ENCODE measurements around the gene GNPTAB.
"Not testable (repeated sequence)": the region's sequence is repeated elsewhere in the genome, so short reads cannot be mapped to it uniquely, and the experiment has no call there.

The GNPTAB gene

DNA sequence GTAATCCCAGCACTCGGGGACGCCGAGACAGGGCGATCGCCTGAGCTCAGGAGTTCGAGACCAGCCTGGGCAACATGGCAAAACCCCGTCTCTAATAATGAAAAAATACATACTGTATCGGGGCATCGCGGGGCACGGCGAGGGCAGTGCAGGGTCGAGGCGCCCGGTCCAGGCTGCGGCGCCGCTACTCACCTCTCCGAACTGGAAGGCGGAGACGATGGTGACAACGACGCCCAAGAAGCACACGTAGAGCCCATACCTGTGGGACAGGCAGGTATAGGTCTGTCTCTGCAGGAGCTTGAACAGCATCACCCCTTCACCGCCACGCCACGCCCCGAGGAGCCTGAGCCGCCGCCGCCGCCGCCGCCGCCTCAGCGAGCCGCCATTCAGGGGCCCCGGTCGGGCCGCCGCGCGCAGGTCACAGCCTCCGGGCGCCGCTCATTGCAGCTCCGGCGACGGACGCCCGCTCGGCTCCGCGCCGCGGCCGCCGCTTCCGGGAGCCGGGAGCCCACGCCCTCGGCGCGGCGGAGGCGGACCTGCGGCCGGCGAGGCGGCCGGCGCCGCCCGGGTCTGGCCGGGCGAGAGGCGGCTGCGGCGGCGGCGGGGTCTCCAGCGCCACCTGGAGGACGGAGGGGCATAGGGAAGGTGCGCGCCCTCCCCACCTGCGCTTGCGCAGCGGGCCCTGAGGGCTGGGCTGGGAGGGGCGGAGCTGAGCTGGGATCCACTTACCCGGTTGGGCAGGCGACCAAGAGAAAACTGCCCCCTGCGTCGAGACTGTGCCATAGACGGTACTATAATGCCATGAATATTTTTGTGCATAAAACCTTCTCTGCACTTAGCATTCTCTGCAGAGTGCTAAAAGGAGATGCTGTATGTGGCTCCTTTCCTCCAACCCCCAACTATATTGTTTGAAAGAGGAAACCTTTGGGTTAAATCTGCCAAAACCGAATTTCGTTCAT, at the start of gene GNPTAB:
GNPTAB (minus strand) TSS at position 593 of the 959 bp plus-strand sequence; CDS start at position 309, 284 bp downstream.
- DNase-seq (ENCODE audit: low read depth), result peak; percentile 94

DNA sequence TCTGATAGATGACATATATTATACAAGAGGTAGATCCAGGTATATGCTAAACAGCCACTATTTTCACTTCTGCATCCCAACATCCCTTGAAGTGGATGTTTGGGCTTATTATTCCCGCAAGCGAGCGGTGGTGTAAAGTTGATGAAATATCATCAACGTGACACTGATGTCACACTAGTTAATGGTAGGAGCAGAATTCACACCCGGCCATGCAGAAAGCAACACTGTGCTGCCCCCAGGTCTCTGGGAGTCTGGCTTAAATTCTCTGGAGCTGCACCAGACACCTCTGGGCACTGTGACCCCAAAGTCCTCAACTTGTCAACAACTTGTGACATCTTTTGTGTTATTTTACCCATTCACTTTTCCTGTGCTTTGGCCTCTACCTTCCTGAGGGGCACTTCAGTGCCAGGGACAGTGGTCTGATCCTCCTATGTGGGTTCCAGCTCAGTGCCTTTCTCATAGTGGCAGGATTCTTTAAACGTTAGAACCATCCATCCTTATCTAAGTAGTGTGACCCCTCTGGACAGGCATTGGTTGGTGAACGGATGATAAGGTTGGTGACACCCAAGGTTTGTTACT, 47.6 kb upstream of the GNPTAB start:
- DNase-seq (ENCODE audit: low read depth), result peak; percentile 23

DNA sequence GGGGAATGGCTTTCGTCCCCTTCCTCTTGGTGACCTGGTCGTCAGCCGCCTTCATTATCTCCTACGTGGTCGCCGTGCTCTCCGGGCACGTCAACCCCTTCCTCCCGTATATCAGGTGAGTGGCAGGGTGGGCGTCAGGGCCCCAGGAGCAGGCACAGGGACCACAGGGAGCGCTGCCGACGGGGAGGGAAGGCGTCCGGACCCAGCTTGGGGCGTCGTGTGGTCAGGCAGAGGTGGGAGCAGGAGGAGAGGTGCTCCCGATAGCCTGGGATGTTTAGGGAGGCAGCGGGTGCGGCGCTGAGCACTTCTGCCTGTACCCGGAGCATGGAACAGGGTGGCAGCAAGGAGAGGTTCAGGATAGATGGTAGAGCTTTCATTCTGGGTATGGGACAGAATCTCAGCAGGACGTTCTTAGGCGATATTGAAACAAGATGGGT, 47.1 kb upstream of the GNPTAB start:
- DNase-seq (ENCODE audit: low read depth), result peak; percentile 56

DNA sequence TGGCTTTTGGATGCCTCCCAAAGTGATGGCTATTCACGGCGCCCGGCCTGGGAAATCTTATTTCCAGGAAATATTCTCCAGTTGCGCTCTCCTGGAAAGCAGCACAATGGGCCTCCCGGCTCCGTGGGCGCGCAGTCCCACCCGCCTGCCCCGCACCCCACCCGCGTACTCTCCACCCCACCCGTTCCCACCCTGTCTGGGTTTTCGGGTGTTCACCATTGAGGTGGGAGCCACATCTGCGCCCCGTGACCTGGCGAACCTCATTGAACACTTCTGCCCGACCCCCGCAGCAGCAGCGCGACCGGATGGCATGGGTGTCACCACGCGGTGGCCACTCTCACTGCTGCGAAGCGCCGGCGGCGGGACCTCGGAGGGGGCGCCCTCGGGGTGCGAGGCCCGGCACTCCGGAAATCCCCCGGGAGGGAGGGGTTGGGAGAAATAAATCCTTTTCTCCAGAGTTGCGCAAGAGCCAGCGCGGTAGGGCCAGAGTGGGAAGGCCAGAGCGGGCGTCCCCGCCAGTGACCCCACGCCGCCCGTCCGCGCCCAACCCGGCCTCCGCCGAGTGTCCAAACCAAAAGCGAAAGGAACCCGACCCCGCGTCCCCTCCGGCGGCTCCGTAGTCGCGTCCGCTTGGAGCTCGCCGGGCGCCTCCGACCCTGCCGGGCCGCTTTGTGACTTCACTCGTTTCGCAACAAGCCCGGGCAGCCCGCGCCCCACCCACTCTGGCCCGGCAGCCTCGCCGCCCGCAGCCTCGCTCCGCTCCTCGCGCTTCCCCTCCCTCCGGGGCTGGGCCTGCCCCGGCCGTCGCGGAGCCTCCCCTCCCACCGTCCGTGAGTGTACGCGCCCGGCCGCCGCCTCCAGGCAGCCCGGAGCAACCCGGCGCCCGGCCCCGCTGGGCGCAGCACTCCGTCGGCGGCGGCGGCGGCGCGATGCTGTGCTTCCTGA, 46.4 kb upstream of the GNPTAB start, which contains the start of gene DRAM1:
DRAM1 (plus strand) TSS at position 720 of the 945 bp plus-strand sequence; CDS start at position 930, 210 bp downstream.
- peak; percentile 93 for DNase-seq (ENCODE audit: low read depth)

DNA sequence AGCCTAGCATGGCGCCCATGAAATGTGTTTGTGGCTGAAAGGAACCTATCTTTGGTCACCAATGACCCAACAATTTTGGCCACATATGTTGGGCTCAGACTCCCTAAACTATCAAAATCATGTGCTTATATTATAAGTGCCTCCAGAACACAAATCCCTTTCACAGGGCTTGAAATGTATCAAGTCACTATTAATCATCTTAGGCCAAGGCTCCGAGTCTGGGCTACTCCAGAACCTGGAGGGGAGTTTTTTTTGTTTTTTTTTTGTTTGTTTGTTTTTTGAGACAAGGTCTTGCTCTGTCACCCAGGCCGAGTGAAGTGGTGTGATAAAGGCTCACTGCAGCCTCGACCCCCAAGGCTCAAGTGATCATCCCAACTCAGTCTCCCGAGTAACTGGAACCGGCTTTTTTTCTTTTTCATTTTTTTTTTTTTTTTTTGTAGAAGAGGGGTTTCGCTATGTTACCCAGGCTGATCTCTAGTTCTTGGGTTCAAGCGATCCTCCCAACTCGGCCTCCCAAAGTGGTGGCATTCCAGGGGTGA, 45.6 kb upstream of the GNPTAB start:
- DNase-seq (ENCODE audit: low read depth), result peak; percentile 67

DNA sequence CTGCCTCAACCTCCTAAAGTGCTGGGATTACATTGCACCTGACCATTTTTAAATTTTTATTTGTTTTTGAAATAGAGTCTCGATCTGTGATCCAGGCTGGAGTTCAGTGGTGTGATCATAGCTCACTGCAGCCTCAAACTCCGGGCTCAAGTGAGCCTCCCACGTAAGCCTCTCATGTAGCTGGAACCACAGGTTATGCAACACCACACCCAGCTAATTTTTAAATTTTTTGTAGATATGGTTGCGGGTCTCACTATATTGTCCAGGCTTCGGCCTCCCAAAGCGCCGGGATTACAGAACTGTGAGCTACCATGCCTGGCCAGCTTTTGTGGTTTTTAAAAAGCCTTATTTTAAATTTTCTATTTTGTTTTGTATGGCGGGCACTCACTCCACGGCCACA, 44.4 kb upstream of the GNPTAB start:
- no peak for DNase-seq (ENCODE audit: low read depth)

DNA sequence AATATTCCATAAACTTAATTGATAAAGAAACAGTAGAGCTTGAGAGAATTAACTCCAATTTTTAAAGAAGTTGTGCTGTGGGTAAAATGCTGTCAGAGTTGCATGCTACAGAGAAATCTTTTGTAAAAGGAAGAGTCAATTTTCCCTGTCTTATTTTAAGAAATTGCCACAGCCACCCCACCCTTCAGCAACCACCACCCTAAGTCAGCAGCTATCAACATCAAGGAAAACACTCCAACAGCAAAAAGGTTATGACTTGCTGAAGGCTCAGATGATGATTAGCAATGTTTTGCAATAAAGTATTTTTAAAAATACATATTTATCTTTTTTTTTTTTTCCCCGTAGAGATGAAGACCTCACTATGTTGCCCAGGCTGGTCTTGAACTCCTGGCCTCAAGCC, 40.2 kb upstream of the GNPTAB start:
- no peak for DNase-seq (ENCODE audit: low read depth)

DNA sequence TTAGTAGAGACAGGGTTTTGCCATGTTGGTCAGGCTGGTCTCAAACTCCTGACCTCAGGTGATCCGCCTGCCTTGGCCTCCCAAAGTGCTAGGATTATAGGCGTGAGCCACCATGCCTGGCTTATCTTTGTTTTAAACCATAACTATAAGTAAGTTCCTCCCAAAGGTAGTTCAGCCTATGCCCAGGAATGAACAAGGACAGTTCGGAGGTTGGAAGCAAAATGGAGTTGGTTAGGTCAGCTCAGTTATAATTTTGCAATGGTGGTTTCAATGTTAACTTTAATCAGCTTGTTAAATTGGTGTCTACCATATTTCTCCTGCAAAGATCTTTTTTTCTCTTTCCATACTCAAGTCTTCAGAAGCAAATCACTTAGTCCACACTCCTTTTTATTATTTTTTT, 36.9 kb upstream of the GNPTAB start:
- not testable (repeated sequence) for DNase-seq (ENCODE audit: low read depth)

DNA sequence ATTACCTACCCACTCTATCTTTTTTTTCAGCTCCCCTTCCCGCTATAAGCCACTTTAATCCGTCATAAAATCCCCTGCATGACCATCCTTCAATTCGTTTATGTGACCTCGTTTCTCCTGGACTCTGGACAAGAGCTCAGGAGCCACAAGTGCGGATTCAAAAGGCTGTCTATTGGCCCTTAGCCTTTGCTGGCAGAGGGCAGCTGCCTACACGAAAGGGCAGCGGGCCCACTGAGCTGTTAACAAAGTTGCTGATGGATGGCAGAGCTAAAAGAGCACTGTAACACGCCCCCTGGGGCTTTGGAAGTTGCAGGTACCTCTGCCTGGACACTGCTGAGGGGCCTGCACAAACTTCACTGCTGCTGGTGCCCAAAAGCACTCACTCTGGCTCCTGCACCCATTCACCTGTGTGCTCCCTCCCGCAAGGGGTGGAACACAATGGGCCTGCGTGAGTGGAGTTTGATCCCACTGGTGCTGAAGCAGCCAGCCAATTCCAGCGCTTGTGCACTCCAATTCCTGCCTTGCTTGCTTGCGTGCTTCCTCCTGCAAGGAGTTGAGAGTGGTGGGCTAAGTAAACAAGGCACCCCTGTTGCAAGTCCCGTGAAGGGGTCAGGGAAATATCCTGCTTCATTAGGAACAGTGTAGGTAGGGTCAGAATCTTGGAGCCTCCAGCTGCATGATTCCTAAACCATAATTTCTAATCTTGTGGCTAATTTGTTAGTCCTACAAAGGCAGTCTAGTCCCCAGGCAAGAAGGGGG, 36.0 kb upstream of the GNPTAB start:
- DNase-seq (ENCODE audit: low read depth), result no peak

DNA sequence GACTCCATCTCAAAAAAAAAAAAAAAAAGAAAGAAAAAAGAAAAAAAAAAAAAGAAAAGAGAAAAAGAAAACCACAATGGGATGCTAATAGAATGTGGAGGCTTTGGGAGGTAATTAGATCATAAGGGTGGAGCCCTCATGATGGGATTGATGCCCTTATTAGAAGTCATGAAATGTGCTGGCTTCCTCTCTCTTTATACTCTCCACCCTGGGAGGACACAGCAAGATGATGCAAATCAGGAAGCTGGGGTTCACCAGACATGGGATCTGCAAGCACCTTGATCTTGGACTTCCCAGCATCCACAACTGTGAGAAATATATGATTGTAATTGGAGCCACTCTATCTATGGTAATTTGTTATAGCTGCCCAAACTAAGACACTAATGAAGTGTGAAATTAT, 33.2 kb upstream of the GNPTAB start:
- peak; percentile 20 for DNase-seq (ENCODE audit: low read depth)

DNA sequence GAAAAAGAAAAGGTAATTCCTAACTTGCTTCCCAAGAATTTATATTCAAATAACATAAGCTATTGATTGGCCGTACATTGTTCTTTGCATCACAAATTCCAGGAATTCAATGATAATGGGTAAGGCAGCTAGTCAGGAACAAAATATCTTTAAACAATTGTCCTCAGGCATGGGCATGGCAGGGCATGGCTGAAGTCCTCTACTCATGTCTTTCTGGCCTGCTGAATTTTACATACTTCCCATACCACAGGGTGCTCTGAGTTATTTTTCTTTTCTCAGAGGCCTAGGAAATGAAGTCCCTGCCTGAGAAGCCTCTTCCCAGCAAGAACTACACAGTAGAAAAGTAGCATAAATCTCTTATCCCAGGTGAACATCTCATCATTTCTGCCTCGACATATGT, 31.5 kb upstream of the GNPTAB start:
- peak; percentile 22 for DNase-seq (ENCODE audit: low read depth)

DNA sequence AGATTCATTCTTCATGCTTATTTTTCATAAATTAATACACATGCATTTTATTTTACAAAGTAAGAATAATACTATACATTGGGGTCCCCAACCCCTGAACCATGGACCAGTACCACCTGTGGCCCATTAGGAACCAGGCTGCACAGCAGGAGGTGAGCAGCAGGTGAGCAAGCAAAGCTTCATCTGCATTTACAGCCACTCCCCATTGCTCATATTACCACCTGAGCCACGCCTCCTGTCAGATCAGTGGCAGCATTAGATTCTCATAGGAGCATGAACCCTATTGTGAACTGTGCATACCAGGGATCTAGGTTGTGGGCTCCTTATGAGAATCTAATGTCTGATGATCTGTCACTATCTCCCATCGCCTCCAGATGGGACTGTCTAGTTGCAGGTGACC, 30.9 kb upstream of the GNPTAB start:
- not testable (repeated sequence) for DNase-seq (ENCODE audit: low read depth)

DNA sequence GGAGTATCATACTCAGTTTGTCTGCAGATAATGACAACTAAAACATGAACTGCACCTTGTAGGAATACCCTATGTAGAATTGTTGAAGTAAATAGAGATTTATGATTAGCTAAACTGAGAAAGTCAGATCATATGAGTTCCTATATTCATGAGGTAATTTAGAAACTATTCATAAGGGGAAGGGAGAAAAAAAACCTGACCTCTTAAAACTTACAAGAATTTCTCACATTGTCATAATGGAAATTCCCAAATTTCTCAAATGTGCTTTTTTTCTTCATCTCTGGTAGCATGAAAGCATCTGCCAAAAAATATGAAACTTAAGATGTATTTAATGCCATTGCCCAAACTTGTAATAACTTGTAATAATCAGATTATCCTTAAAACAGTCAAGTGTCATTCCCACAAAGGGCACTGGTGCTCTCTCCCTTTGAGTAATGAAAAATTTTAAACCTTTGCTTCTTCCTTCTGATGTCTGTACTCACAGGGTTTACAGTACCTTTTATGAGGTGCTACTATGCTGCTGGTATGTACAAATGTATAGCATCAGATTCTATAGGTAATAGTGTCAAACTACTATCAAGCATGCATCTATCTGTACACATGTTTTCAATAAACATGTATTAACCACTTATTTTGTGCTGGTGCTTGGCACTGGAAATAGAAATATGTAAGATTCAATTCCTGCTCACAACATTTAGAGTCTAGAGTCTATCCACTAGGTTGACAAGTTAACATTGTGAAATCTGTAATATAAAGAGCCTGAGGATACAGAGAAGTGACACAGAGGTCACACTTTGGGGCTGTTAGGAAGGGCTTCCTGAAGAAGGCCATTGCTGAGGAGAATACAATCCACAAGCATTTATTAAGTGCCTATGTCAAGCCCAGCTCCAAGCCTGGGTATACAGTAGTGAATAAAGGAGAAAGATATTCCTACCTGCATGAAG, 29.2 kb upstream of the GNPTAB start:
- DNase-seq (ENCODE audit: low read depth), result peak; percentile 42

DNA sequence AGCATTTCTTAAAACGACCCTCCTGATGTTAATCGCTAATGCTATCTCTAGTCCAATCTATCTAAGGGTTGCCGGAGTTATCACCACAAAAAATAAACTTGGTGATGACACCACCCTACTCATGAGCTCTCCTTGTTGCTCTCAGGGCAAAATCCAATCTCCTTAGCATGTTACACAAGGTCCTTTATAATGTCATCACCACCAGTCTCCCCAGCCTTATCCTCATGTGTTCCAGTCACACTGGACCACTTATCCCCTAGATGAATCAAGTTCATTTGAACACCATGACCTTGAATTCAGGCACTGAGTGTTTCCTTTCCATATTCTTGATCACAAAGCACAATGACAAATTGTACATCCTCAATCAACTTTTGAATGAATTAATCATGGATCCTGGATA, 27.6 kb upstream of the GNPTAB start:
- DNase-seq (ENCODE audit: low read depth), result no peak

DNA sequence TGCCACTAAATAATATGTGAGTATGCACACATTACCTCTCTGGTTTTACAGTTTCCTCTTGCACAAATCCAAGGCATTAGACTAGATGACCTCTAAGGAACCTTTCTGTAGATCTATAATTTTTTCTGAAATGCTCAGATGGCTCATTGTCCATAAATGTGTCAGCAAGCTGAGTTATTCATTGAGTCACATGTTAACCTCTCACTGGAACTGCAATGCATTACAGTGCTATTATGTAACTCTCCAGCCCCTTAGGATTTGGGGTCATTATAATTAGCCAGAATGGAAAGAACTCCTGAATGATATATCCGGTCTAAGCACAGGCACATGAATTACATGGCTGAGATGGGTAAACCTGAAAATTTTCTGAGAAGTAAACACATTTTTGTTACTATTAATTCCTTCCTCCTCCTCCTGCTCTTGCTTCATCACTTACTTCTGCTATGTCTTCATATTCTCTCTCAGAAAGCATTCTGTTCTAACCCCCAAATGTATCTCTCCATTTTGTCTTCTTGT, 26.3 kb upstream of the GNPTAB start:
- peak; percentile 90 for DNase-seq (ENCODE audit: low read depth)

DNA sequence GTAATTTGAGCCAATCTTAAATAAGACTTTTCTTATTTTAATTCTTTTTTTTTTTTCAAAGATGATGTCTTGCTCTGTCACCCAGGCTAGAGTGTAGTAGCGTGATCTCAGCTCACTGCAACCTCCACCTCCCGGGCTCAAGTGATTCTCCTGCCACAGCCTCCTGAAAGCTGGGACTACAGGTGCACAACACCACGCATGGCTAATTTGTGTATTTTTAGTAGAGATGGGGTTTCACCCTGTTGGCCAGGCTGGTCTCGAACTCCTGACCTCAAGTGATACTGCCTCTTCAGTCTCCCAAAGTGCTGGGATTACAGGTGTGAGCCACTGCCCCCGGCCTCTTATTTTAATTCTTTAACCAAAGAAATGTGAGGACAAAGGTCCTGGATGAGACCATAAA, 25.9 kb upstream of the GNPTAB start:
- not testable (repeated sequence) for DNase-seq (ENCODE audit: low read depth)

DNA sequence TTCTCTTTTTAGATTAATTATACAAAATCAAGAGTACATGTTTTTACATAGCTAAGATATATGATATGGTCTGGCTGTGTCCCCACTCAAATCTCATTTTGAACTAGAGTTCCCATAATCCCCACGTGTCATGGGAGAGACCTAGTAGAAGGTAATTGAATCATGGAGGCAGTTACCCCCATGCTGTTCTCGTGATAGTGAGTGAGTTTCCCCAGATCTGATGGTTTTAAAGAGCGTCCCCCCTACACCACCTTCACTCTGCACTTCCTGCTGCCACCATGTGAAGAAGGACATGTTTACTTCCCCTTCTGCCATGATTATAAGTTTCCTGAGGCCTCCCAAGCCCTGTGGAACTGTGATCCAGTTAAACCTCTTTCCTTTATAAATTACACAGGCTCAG, 25.2 kb upstream of the GNPTAB start:
- no peak for DNase-seq (ENCODE audit: low read depth)

DNA sequence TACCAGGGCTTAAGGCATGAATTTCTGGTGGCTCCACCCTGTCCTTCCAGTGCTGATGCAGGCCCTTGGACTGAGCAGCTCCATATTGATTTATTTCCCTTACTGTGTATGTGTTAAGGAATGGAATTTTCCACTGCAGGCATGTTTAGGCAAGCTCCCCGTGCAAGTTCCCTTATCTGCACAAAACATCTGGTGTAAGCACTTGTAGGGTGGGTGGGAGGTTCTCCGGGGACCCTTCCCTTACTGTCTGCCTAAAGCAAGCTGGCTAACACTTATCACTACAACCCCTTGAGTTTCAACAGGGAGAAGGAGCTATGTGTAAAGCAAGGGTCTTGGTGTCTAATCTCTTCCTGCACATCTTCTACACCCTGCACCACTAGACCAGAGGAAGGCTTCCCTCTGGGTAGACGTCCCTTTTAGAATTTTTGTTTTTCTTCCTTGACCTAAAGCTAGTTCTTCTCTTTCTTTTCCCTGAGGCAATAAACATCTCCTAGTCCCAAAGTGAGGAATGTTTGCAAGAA, 24.7 kb upstream of the GNPTAB start:
- no peak for DNase-seq (ENCODE audit: low read depth)

DNA sequence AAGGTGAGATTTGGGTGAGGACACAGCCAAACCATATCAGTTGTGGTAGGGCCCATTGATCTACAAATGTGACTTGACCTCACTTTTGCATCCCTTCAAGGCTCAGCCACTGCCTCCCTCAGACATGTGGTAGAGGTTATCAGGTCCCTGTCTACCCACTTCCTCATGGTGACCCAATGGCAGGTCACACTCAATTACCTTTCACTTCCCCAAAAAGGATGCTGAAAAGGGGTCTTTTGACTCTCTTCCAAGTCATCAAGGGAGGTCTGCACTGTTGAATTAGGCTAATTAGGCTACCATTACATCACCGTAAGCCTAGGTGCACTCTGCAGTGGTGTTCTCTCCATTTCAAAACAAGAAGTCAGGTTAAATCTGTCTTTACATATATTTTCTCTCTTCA, 24.0 kb upstream of the GNPTAB start:
- no peak for DNase-seq (ENCODE audit: low read depth)

Data from ELR (cell line).